GM19238 (cell line): ENCODE measurements around the gene FAM193B.
"Not testable (repeated sequence)": the region's sequence is repeated elsewhere in the genome, so short reads cannot be mapped to it uniquely, and the experiment has no call there.

ENCODE experiments used
- DNase-seq: peaks from one replicate; pipeline ENCODE4 v3.0.0; 2011; ENCODE audit warnings: low spot score; ENCODE audit not compliant: insufficient read length

Gene FAM193B

DNA sequence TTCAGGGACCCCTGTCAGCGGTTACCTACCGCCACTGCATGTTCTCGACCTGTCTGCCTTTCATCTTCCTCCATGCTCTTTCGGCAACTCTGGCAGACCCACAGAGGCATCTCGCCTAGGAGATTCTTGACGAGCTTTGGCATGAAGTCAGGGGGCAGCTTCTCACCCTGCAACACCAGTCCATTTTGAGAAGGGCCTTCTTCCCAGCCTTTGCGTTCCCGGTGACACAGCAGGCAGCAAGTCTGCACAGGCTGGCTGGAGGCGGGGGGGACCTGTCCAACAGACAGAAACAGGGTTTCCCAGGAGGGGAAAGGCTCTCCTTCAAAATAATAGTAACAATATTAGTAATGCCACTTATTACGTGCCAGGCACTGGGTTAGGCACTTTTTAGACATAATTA lies 15.5 kb downstream of the FAM193B start:
- no peak for DNase-seq

DNA sequence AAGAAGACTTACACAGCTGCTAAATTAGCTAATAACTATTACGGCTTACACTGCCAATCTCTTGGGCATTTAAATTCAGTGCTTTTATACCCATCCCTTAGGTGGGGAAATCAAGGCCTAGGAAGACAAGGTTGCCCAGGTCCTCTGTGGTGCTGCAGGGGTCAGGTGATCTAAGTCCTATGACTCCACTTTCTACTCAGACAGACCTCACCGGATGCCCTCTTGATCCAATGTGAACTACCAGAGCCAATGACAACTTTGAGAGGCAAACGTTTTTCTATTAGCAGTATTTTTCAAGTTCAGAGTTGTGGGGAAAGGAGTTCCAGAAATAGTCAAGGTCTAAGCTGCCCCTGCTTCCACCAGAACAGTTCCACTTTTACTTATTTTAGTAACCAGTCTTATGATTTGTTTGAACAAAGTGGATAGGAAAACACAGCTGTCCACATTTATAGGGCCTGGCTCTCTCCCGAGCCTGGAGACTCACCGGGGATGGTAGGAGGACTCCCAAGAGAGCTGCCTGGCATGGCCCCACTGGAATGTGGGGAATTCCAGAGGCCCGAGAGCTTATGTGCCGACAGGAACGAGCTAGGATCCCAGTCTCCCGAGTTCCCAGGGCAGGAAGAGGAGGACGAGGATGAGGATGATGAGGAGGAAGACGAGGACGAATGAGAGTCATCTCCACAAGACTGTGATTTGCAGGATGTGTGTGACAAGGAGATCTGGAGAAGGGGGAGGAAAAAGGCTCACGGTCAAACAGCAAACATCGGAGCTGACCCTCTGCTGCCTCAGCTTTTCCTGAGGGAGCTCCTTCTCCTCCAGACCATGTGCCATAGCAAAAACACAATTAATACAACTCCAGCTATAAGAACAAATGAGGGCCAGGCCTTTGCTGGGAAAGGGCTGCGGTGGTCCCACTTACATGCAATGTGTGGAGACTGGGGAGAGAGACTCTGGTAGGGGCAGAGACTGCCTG lies 16.7 kb downstream of the FAM193B start:
- DNase-seq: no peak

DNA sequence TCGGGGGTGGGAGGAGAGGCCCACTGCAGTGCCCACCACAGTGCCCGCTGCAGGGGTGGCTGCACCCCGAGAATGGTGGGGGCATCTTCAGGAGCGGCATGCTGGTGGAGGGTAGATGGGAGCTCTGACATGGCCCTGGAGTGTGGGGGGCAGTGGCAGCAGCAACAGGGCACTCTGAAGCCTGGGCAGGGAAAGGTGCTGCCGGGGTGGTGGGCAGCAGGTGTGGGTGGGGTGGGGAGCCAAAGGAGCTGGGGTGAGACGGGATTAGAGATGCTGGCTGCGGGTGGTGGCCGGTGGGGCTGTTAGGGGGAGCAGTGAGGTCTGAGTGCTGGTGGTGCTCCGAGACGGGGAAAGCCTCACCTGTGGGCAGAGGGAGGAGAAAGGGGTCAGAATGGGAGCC lies 18.0 kb downstream of the FAM193B start:
- DNase-seq: no peak

DNA sequence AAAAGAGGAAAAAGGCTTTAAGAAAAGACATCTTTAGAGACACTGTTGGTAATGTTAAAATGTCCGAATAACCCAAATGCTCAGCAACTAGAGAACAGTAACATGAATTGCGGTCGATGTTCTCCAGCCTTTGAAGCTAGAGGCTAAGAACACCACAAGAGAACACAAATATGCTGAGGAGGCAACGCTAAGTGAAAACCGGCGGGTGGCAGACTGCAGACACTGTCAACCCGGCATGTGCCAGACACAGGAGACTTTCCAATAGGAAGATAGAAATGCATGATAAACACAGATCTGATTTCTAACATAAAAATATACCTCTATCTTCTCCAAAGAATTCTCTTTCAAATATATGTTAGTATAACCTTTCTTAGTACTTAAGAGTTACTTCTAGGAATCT lies 19.2 kb downstream of the FAM193B start:
- no peak for DNase-seq

DNA sequence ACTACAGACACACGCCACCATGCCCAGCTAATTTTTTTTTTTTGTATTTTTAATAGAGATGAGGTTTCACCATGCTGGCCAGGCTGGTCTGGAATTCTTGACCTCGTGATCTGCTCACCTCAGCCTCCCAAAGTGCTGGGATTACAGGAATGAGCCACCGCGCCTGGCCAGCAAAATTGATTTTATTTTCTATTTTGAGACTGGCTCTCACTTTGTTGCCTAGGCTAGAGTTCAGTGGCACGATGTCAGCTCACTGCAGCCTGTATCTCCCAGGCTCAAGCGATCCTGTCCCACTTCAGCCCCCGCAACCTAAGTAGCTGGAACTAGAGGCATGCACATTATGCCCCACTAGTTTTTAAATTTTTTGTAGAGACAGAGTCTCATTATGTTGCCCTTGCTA lies 19.9 kb downstream of the FAM193B start:
- DNase-seq: not testable (repeated sequence)

DNA sequence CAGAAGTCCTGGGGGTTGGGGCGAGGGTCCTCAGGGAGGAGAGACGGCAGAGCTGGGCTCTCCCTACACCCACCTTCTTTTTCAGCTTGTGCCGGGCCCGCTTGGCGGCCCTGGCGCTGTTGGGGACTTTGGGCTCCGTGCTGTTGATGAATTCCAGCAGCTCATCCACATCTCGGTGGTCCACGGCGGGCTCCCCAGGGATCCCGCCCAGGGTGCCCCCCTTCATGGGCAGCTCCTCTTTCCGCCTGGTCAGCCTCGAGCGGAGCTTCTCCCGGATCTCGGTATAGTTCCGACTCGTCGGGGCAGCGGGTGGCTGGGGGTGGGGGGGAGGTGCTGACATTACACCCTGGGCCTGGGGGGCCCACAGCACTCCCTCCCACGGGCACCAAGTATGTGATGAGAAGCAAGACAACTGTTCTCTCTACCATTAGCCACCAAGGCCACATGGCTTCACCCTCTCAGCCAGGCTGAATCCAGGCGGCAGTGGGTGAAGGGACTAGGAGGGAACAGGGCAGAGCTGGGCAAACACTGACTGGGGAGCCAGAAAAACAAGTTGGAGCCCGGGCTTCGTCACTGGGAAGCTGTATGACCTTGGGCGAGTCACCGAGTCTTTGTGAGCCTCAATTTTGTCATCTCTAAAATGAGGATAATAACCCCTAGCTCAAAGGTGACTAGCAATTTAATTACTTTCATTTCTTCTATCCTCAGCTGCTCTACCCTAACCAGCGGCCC lies 23.0 kb downstream of the FAM193B start:
- DNase-seq: no peak

DNA sequence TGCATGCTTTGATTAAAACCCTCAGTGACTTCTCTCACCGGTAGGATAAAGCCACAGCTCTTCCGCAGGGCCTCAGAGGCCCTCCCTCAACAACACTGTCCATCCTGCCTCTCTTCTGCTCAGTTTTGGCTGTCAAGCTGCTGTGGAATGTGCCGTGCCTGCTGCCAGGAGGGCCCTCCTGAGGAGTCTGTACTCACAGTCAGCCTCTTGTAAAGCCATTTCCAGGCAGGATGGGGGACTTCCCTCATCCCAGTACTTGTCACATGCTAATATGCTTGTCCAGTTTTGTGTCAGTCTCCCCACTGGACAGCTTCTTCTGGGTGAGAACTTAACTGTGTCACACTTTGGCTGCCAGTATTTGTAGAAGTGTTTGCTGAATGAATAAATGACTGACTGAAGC lies 23.7 kb downstream of the FAM193B start:
- DNase-seq: no peak

DNA sequence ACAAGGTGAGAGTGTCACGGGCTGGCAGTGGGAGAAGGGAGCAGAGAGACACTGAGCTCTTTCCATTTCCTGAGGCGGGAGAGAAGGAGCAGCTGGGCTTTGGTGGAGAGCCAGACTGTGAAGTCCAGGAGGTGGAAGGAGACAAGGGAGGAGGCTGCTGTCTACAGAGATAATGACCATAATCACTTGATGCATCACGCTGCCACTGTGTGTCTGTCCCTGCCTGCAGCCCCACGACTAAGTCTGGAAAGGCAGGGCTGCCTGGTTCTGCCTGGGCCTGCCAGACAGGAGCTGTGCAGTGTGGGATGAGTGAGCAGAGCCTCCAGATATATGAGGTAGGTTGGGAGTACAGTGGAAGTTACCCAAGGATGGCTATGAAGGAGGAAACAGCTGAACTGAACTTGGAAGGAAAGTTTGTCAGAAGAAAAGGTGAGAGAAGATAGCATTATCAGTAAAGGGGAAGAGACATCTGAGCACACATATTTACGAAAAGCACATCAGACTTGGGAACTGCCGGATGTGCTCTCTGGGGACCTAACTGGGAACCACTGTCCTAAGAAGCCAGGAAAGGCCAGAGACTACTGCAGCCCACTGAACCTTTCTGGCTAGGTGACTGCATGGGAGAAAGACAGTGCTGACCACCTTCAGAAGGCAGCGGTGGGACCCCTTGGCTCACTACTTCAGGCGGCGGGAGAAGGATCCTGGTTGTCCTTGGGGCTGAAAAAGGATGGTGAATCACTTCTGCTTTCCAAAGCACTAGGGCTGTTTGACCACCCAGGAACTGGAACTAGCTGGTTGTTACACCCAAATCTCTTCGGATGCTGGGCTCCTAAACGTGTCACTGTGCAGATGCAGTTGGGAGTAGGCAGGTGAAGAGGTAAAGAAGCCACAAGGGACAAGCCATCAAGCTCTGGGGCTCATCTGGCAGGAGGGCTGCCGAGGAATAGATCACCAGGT lies 24.8 kb downstream of the FAM193B start:
- no peak for DNase-seq

DNA sequence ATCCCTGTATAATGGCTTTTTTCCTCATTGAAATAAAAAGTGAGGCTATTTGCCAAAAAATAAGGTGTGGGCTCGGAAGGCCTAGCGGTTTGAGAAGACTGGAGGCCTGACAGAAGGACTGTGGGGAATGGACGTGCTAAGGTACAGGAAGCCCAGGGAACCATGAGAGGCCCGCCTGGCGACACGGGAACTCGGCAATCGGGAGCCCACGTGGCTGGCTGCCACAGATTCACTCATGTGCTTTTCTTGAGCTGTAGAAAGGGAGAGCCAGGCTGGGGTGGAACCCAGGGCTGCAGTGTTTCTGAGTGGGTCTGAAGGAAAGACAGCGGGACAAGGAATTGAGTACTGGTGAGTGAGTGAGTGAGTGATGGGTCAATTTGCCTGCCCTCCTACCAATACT lies 25.7 kb downstream of the FAM193B start:
- DNase-seq: no peak

DNA sequence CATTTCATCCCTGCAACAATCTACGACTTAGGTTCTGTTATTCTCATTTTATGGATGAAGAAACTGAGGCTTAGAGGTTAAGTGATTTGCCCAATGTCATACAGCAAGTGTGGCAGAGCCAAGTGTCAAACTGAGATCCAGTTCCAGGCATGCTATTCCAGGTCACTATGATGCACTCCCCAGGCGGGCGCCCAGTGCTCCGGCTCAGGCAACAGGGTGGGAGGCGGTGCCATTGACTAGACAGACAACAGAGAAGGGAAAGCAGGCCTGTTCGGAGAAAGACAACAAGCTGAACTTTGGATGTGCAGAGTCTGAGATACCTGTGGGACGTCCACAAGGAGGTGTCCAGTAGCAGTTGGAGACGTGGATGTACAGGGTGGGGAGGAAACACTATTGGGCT lies 26.8 kb downstream of the FAM193B start:
- DNase-seq: no peak

DNA sequence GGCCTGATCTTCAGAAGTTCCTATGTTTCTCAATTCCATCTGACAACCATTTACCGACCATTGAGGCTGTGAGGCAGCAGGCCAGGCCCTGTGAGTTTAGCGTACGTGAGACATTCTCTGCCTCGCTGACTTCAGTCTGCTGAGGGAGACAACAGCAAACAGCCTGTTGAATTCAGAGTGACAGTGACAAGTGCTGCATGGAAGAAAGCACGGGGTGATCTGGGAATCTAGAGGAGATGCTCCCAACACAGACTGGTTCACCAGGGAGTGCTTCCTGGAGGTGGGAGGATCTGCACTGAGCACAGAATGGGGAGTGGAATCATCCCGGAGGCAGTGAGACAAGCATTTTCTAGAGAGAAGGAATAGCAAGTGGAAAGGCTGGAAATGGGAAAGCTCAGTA lies 27.6 kb downstream of the FAM193B start:
- DNase-seq: no peak

DNA sequence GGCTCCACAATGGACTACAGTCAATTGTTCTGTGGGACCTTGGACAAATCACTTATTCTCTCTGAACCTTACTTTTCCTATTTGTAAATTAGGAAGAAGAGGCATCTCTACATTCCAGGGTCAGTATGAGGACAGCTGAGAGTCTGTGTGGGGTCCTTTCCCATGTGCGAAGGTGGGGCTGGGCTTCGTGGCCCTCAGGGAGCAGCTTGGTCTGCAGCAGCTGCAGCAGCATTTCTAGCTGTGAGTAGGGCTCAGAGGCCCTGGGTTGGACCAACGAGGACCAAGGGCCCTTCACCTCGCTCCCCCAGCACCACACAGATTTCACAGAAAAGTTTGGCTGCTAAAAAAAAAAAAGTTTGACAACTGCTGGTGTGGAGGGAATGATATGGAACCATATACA lies 28.2 kb downstream of the FAM193B start:
- DNase-seq: no peak

DNA sequence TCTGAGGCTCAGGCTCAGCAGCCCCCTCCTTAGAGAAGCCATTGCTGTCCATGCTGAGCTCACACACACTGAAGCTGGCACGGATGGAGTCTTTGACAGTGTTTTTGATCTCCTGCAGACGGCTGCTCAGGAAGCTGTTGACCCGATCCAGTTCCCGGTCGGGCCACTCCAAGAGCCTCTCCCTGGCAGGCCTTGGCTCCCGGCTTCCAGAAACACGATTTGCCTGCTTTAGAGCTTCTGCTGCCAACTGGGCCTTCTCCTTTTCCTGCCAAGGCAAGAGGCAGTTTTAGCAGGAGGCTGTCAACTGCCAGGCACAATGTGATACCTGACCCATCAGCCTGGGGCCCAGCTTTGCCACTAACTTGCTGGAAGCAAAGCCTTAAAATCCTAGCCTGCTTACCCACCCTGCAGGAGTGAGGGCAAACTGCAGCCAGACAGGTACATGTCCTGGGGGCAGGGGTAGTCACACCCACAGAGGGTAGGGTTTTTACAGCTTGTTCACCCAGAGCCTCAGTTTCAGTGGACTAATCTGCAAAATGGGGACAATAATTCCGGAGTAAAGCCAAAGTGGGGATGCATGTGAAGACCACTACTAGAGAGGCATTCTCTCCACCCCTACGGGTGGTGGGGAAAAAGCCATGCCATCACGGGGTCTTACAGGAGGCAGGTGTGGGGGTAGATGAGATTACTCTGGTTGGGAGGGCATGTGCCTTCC lies 29.3 kb downstream of the FAM193B start:
- no peak for DNase-seq

DNA sequence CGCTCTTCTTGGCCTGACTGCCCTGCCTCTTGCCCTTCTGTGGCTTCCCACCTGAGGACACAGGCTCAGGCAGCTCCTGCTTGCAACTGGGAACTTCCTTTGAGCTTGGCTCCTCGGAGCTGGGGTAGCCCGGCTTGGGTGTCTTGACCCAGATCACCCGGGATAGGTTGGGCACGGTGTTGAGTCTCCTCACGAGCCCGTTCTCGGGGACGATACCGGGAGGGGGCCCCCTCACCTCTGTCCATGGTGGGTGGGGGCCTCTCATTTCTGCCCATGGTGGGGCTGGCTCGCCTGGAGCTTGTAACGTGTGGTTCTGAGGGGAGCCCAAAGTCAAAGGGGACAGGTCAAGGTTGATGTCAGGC lies 29.8 kb downstream of the FAM193B start:
- no peak for DNase-seq

DNA sequence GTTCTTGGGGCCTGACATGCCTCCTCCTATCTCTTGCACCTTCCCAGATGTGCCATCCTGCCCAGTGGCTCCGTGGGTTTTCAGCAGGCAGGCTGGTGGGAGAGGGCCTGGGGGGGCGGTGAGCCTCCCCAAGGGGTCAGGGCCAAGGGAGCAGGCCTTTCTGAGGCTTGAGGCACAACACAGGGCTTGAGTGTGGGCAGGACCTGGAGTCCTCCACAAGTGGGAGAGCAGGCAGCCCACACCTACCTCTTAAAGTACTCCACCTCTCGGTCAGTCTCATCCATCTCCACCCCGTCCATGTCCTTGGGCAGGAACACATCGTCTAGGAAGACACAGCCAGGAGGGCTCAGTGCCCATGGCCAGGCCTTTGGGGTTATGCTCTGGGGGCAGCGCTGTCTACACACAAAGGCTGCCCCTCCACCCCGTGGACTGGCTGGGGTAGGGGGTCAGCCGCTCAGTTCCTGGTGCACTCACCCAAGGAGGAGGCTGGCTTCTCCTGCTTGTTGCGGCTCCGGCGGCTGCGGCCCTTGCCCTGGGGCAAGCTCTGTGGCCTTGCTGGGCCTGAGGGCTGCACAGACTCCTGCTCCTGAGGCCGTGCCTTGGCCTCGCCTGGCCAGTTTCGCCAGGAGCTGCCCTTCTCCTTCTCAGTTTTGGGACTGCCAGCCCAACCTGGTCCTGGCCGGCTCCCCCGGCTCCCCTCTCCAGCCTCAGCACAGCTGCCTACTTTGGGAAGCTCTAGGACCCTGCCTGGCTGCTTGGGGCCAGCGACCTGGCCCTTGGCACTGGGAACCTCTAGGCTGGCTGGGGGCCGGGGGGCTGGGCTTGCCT lies 30.4 kb downstream of the FAM193B start:
- DNase-seq: no peak

DNA sequence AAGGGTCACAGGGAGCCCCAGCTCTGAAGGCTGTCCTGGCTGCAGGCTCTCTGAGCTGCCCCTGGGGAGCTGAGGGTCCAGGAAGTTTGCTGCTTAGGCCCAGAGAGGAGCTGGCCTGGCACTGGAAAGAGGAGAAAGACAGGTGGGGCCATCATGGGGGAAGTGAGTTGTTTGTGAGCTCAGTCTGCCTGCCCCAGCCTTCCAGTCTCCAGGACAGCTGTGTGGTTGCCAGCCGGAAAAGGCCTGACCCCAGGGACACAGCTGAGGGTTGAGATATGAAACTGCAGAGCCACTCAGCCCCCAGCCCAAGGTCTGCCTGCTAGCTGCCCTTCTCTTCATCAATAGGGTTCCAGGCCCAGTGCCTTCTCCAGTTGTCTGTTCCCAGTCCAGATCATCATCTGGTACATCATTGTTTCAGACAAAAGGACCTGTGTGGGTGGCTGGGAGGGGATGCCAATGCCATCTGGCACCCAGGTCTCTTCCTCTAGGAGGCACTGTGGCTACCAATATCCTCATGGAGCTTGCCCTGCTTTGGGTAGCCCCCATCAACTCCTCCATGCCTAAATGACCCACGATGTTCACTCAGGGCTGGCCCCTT lies 33.3 kb downstream of the FAM193B start:
- no peak for DNase-seq

DNA sequence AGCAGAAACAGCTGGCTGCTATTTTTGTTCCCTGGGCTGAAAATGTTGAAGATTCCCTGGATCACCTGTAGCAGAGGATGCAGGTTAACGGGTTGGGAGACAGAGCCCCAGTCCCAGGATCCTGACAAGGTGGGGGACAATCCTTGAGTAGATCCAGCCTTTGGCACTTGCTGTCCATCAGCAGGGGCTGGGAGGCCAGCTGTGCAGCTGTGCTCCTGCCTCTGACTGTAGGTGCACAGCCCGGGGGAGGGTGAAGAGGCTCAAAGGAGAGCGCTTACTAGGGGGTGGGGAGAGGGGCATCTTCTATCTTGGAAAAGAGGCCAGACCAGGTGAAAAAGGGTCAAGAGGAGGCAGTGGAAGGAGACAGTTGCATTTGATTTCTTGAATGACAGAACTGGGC lies 34.1 kb downstream of the FAM193B start:
- DNase-seq: no peak

DNA sequence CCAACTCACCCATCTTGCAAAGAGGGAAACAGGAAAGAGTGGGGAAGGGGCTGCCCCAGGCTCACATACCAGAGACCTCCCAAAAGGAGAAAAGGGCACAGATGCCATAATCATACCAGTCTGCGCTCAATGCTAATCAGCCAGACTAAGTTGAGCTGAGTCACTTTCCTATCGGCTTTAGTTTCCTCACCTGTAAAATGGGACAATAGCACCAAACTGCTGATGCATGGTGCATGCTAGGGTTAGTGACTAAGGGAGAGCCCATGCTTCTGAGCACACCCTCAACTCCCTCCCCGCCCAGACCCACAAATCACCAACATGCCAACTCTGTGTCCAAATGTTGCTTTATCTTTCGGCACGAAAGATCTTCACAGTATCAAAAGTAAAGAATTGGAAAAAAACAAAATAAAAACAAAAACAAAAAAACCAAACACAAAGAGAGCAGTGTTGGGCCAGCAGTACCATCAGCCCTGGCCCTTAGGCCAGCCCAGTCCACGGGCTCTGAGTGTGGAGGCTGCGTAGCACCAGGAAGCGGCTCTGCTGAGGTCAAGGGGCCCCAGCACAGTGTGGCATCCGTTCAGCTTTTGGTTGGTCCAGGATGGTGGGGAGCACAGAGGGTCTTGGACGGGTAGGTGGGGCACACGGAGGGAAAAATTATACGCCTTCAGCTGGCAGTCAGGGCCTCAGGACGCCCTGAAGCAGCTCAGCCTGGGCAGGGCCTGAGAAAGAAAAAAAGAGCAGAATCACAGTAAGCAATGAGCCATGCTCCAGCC lies 34.7 kb downstream of the FAM193B start:
- DNase-seq: no peak
